ENCODE results near the gene INSR. TPM values are rescaled to one million over a fixed set of nuclear protein-coding genes. Genes with fewer than 3 reads are reported as not detected.

Gene INSR
- total and polyA plus RNA-seq, 2 of the 8 experiments (the other 6 are each of a cell fraction or from before 2014, with no cell fraction given), result 13.1 to 48.7 TPM

DNA sequence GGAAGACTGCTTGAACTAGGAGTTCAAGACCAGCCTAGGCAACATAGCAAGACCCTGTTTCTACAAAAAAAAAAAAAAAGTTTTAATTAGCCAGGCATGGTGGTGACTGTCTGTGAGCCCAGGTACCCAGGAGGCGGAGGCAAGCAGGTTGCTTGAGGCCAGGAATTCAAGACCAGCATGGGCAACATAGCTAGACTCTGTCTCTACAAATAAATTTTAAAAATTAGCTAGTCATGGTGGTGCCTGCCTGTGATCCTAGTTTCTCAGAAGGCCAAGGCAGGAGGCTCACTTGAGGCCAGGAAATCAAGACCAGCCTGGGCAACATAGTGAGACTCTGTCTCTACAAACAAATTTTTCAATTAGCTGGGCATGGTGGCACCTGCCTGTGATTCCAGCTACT is 6.1 kb downstream of the INSR start:
- H2AK5ac ChIP-seq (ENCODE audit: low read depth, low read length), result no peak overlapping the region
- no peak overlapping the region for H2BK5ac ChIP-seq (ENCODE audit: low read depth, low read length)
- H3K4me1 ChIP-seq (replicated peaks in 1 of 4; ENCODE audit: control insufficient read depth in 3 of 4, insufficient read depth in 4 of 4, low read length in 3 of 4), result peaks cover 3 to 15% (median 10%) of the 10 kb centered on the region in 4 experiments; a peak in 6 of 7 replicates
- H3K9me3 ChIP-seq (ENCODE audit: insufficient read depth in 2 of 2, low read depth in 1 of 2, low read length in 1 of 2), result no peaks in the 10 kb centered on the region
- H3K23me2 ChIP-seq (ENCODE audit: low read depth, low read length), result peaks cover under 1% of the 10 kb centered on the region; the same call in 1 of the 2 replicates
- H4K5ac ChIP-seq (ENCODE audit: insufficient read length, low read depth, low read length), result no peak overlapping the region
- FAIRE-seq (no peak), DNase-seq (ENCODE audit: low read depth in 1 of 2, low spot score in 2 of 2) (no peak)
- H4K91ac ChIP-seq (replicated peaks; ENCODE audit: insufficient read length, low read length), result no peak overlapping the region
- no peak overlapping the region; the same call in 1 of the 2 replicates for H3K18ac ChIP-seq (ENCODE audit: extremely low read depth, low read length)
- CTCF ChIA-PET (ENCODE audit: partially characterized antibody), result interaction anchor here (0.6 to 2.0 kb wide), 3 partner anchors 16 to 1744 kb away, joined by 3 to 4 read pairs (median 3); no protein-coding TSS in a partner anchor
- H3K9ac ChIP-seq (replicated peaks in 1 of 4; ENCODE audit: extremely low read depth in 1 of 4, low read depth in 3 of 4, low read length in 3 of 4), result no peak overlapping the region
- H2BK20ac ChIP-seq (ENCODE audit: low read length), result no peak overlapping the region
- peaks cover 15% of the 10 kb centered on the region for H3K79me1 ChIP-seq (ENCODE audit: low read depth, low read length)
- no peaks in the 10 kb centered on the region; a peak in 1 of 7 replicates for H3K27me3 ChIP-seq (replicated peaks in 1 of 4; ENCODE audit: control insufficient read depth in 3 of 4, extremely low read depth in 1 of 4, insufficient read depth in 3 of 4, low read length in 3 of 4)
- no peak overlapping the region for H2BK15ac ChIP-seq (ENCODE audit: low read length)
- H4K20me1 ChIP-seq (replicated peaks in 1 of 2; ENCODE audit: control insufficient read depth in 1 of 2, insufficient read depth in 2 of 2, low read length in 2 of 2), result peaks cover 4 to 11% of the 10 kb centered on the region in 2 experiments
- H3K4me2 ChIP-seq (ENCODE audit: insufficient read depth in 1 of 2, low read depth in 2 of 2, low read length in 2 of 2), result no peak overlapping the region
- peaks cover 0 to 66% of the 10 kb centered on the region in 2 experiments; a peak in 2 of 4 replicates for H3K79me2 ChIP-seq (ENCODE audit: control insufficient read depth in 1 of 2, insufficient read depth in 2 of 2, low read length in 2 of 2)
- H3K14ac ChIP-seq (ENCODE audit: insufficient read length), result no peak overlapping the region
- no peak overlapping the region for H3K4me3 ChIP-seq (ENCODE audit: extremely low read depth in 1 of 4, insufficient read depth in 2 of 4, low read depth in 3 of 4, low read length in 4 of 4)
- no peak overlapping the region for H2AFZ ChIP-seq (ENCODE audit: low read length)
- no peak overlapping the region for H3K27ac ChIP-seq (ENCODE audit: low read depth, low read length)
- H2BK120ac ChIP-seq (replicated peaks; ENCODE audit: low read depth, low read length), result no peak overlapping the region
- TF ChIP-seq POLR2AphosphoS5 (IDR thresholded peaks at IDR 0.05; ENCODE audit: low read depth, low read length), result no peak
- no peak for TF ChIP-seq CHD1 (IDR thresholded peaks at IDR 0.05; ENCODE audit: low read depth, low read length)
- no peak for TF ChIP-seq ATF2 (IDR thresholded peaks at IDR 0.05; ENCODE audit: low read length)
- 0 out of 8 replicates have a peak, but pooled peaks cover 0 to 3% (median 0%) of the 10 kb centered on the region in 4 experiments for H3K36me3 ChIP-seq (ENCODE audit: control insufficient read depth in 2 of 4, insufficient read depth in 4 of 4, low read length in 3 of 4)
- POLR2A ChIA-PET (ENCODE audit: partially characterized antibody), result interaction anchor here (0.7 kb wide), 1 partner anchor 20 kb away, joined by 4 read pairs; no protein-coding TSS in a partner anchor
- H3K23ac ChIP-seq (ENCODE audit: insufficient read length), result no peak overlapping the region
- 93% methylated on average over 1 of the region's 1 CpG; no CpG with 5 or more reads in 1 of the 2 experiments for WGBS, 2 experiments (ENCODE audit: extremely low coverage in 1 of 2, insufficient coverage in 1 of 2, insufficient read length in 1 of 2, insufficient replicate concordance in 2 of 2, low coverage in 1 of 2, low lambda C conversion rate in 2 of 2, missing lambda C conversion rate in 1 of 2)
- no peak overlapping the region for H3K4ac ChIP-seq (replicated peaks; ENCODE audit: insufficient read length, low read depth, low read length)
- no peak overlapping the region for H4K8ac ChIP-seq (ENCODE audit: extremely low read depth, insufficient read depth, low read length)
- H2BK12ac ChIP-seq (ENCODE audit: low read depth, low read length), result no peak overlapping the region
- H3K56ac ChIP-seq (replicated peaks; ENCODE audit: insufficient read length, low read depth, low read length), result no peak overlapping the region

Data from H1 (cell line).